ENCODE results near the gene BOLA1. TPM values are rescaled to one million over a fixed set of nuclear protein-coding genes. Genes with fewer than 3 reads are reported as not detected.

Gene BOLA1
- total and polyA plus RNA-seq, 2 donors (not counting 1 experiment from before 2014, with no cell fraction given): 15.0 to 16.7 TPM

DNA sequence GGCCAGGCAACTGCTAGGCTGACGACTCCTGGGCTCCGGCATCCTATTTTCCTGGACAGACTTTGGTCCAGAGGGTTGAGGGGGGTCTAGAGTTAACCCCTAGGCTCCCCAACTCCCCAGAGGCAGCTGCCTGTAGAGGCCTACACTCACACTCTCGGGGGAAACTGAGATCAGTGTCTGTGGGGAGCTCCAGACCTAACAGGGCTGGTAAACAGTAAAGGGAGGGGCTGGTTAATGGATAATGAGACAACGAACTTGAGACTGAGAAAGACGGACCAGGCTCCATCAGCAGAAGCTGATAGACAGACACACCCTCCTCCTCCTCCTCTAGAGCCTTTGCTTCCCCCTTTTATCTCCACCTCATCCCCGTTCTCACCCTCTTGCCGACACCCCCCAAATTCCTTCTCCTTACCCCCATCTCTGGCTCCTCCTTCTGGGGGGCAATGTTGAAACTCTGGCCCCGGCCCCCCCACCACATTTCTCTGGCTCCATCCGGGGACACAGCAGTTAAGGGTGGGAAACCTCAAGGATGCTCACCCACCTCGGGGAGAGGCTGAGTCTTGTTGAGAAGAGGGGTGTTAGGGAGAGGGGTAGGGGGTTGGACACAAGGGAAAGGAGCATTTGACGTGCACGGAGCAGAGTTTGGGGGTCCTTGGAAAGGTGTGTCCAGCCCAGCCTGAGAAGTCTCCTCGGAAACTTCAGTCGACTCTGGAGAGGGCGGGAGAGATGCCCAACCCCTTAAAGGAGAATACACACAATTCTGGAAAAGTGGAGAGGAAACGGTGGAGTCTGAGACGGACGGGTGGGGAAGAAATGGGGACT, 37.0 kb downstream of the BOLA1 start, which contains the start of gene MTMR11:
Gene MTMR11, minus strand, starts transcription at position 710 of the 822 bp plus-strand sequence. Its CDS starts 232 bp downstream, at position 478.
- no peak for TF ChIP-seq EZH2 (IDR thresholded peaks at IDR 0.05; ENCODE audit: borderline replicate concordance, insufficient read depth, low read depth, low read length, poor library complexity, severe bottlenecking)
- TF ChIP-seq, protein P1, sequence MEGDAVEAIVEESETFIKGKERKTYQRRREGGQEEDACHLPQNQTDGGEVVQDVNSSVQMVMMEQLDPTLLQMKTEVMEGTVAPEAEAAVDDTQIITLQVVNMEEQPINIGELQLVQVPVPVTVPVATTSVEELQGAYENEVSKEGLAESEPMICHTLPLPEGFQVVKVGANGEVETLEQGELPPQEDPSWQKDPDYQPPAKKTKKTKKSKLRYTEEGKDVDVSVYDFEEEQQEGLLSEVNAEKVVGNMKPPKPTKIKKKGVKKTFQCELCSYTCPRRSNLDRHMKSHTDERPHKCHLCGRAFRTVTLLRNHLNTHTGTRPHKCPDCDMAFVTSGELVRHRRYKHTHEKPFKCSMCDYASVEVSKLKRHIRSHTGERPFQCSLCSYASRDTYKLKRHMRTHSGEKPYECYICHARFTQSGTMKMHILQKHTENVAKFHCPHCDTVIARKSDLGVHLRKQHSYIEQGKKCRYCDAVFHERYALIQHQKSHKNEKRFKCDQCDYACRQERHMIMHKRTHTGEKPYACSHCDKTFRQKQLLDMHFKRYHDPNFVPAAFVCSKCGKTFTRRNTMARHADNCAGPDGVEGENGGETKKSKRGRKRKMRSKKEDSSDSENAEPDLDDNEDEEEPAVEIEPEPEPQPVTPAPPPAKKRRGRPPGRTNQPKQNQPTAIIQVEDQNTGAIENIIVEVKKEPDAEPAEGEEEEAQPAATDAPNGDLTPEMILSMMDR (IDR thresholded peaks at IDR 0.05): no peak
- Mint-ChIP-seq H3K27ac (no peak within 1 kb of the TSS), H3K27me3 (peaks cover 41% of the 10 kb centered on the region), H3K4me3 (no peak within 1 kb of the TSS), H3K9me3 (ENCODE audit: insufficient read depth) (no peaks in the 10 kb centered on the region), H3K4me1 (no peaks in the 10 kb centered on the region)
- H3K27me3 ChIP-seq (replicated peaks in 1 of 4; ENCODE audit: control extremely low read depth in 1 of 4, control insufficient read depth in 3 of 4, insufficient read depth in 4 of 4, low read length in 3 of 4): peaks cover 0 to 21% (median 2%) of the 10 kb centered on the region in 4 experiments
- H3K4me1 ChIP-seq (ENCODE audit: control insufficient read depth in 2 of 2, insufficient read depth in 2 of 2, low read length in 2 of 2): no peaks in the 10 kb centered on the region
- 78% methylated on average over 7 of the region's 18 CpGs for WGBS (ENCODE audit: insufficient coverage)
- H3K36me3 ChIP-seq (replicated peaks in 1 of 2; ENCODE audit: control extremely low read depth in 1 of 2, control insufficient read depth in 1 of 2, extremely low read depth in 1 of 2, insufficient read depth in 2 of 2, low read length in 1 of 2): no peaks in the 10 kb centered on the region
- no peaks in the 10 kb centered on the region for H3K79me2 ChIP-seq (ENCODE audit: control insufficient read depth, insufficient read depth, low read length)
- ChIA-PET POLR2A (no interaction called here), CTCF (interaction anchor here (0.6 kb wide), 1 partner anchor 1315 kb away, joined by 3 read pairs; no protein-coding TSS in a partner anchor)
- ATAC-seq (ENCODE audit: low read depth) (no peak), DNase-seq (no peak)
- no peak within 1 kb of the TSS for H3K4me3 ChIP-seq (ENCODE audit: control extremely low read depth in 1 of 5, extremely low read depth in 1 of 5, insufficient read depth in 1 of 5, low read depth in 2 of 5, low read length in 4 of 5)
- H3K4me2 ChIP-seq (replicated peaks; ENCODE audit: low read depth, low read length, poor library complexity, severe bottlenecking): no peak within 1 kb of the TSS
- no peaks in the 10 kb centered on the region for H4K20me1 ChIP-seq (ENCODE audit: control insufficient read depth, insufficient read depth, low read length, poor library complexity, severe bottlenecking)
- intact Hi-C loops (cut with micrococcal nuclease): no loop called here
- H3K9ac ChIP-seq (ENCODE audit: low read length): no peak within 1 kb of the TSS
- H3K27ac ChIP-seq (ENCODE audit: low read length in 2 of 2): no peak within 1 kb of the TSS
- no peaks in the 10 kb centered on the region for H3K9me3 ChIP-seq (ENCODE audit: control extremely low read depth in 1 of 3, control insufficient read depth in 2 of 3, insufficient read depth in 1 of 3, low read length in 2 of 3)
- H2AFZ ChIP-seq (ENCODE audit: insufficient read depth, low read depth, low read length, poor library complexity, severe bottlenecking): no peak within 1 kb of the TSS

Measured in B cell (primary cell).